A549 (cell line): ENCODE measurements around the gene CDC26.

Experiments used
- BCL3 ChIP-seq: fragments of >200 bp; sonication (Bioruptor Twin); formaldehyde crosslinking; IDR thresholded peaks from 3 replicates; pipeline ENCODE4 v1.6.1; 2016
- CEBPB ChIP-seq, 2 experiments: fragments of >200 bp in 1 of 2; sonication (Bioruptor Twin) in 1 of 2; formaldehyde crosslinking in 1 of 2; IDR thresholded peaks; 2 replicates each; pipeline ENCODE4 v1.6.1; 2012 to 2016
- CTCF ChIP-seq: fragments of >200 bp; sonication (Bioruptor Twin); formaldehyde crosslinking; IDR thresholded peaks from 3 replicates; pipeline ENCODE4 v1.5.1; 2016
- EHF ChIP-seq: fragments of 250-450 bp; sonication (Bioruptor Pico); IDR thresholded peaks from 2 replicates; pipeline ENCODE4 v1.5.0; 2020; ENCODE audit warnings: mild to moderate bottlenecking
- ELK1 ChIP-seq: fragments of 150-350 bp; IDR thresholded peaks from 2 replicates; pipeline ENCODE4 v1.6.1; 2014; ENCODE audit warnings: low read depth, mild to moderate bottlenecking, low read length
- EP300 ChIP-seq, 2 experiments: fragments of >200 bp; sonication (Bioruptor Twin); formaldehyde crosslinking; IDR thresholded peaks; 2 replicates in 1 of 2; 3 replicates in 1 of 2; pipeline ENCODE4 v1.6.1; 2016 to 2017
- HDAC2 ChIP-seq: fragments of 200-600 bp; sonication (generic); IDR thresholded peaks from 2 replicates; pipeline ENCODE4 v1.6.1; 2016
- JUN ChIP-seq, 2 experiments: fragments of >200 bp; sonication (Bioruptor Twin); formaldehyde crosslinking; IDR thresholded peaks; 2 replicates in 1 of 2; 3 replicates in 1 of 2; pipeline ENCODE4 v1.6.1; 2016 to 2017
- MAFK ChIP-seq: fragments of 450-650 bp; IDR thresholded peaks from 2 replicates; pipeline ENCODE4 v1.6.1; 2014; ENCODE audit not compliant: partially characterized antibody
- MYC ChIP-seq: IDR thresholded peaks from 2 replicates; pipeline ENCODE4 v1.6.1; 2012; ENCODE audit warnings: mild to moderate bottlenecking, inconsistent platforms, low read length, improper control_type of control experiment, borderline replicate concordance
- POLR2A ChIP-seq: IDR thresholded peaks from 2 replicates; pipeline ENCODE4 v1.6.1; 2012; ENCODE audit warnings: mild to moderate bottlenecking, low read length
- RAD21 ChIP-seq, 2 experiments: fragments of >200 bp in 1 of 2; sonication (Bioruptor Twin) in 1 of 2; formaldehyde crosslinking in 1 of 2; IDR thresholded peaks in 1 of 2; conservative IDR thresholded peaks in 1 of 2; 2 replicates in 1 of 2; 3 replicates in 1 of 2; pipeline ENCODE4 v1.6.1; 2012 to 2018; ENCODE audit warnings: inconsistent platforms in 1 of 2
- REST ChIP-seq: fragments of 200-600 bp; sonication (generic); IDR thresholded peaks from 2 replicates; pipeline ENCODE4 v1.6.1; 2016; ENCODE audit warnings: antibody characterized with exemption, mild to moderate bottlenecking, moderate library complexity
- ZSCAN20 ChIP-seq: fragments of 250-450 bp; sonication (Bioruptor Pico); IDR thresholded peaks from 2 replicates; pipeline ENCODE4 v1.8.0; 2022; ENCODE audit warnings: mild to moderate bottlenecking, moderate library complexity

- TF ChIP-seq POLR2A = no peak
- TF ChIP-seq CTCF = no peak
- TF ChIP-seq EHF (CRISPR knock-in tag) = no peak
- TF ChIP-seq ZSCAN20 (CRISPR knock-in tag) = no peak
- TF ChIP-seq ELK1 = no peak
- TF ChIP-seq REST = no peak
- no peak for TF ChIP-seq CEBPB (IDR thresholded peaks at IDR 0.05)
- TF ChIP-seq RAD21 (conservative IDR thresholded peaks at IDR 0.05 in 1 of 2, IDR thresholded peaks at IDR 0.05 in 1 of 2) = no peak
- TF ChIP-seq EP300 (IDR thresholded peaks at IDR 0.05) = no peak
- no peak for TF ChIP-seq MAFK
- no peak for TF ChIP-seq BCL3
- TF ChIP-seq JUN (IDR thresholded peaks at IDR 0.05) = no peak
- TF ChIP-seq MYC = no peak
- no peak for TF ChIP-seq HDAC2
Measured at GRCh38 chr9:113313261-113313660, 37.9 kb upstream of the CDC26 start.
